Gastroesophageal sphincter (tissue), 4 donors: ENCODE measurements around the gene TMC1. TPM values are rescaled to one million over a fixed set of nuclear protein-coding genes. Genes with fewer than 3 reads are reported as not detected.
A peak's percentile ranks its signal among the peaks of the same experiment; 100 is the strongest.
"Not testable (repeated sequence)": the region's sequence is repeated elsewhere in the genome, so short reads cannot be mapped to it uniquely, and the experiment has no call there.

ENCODE experiments used
- ATAC-seq: fragments of 150-250 bp; one replicate; pipeline ENCODE4 v1.9.1; 2016; ENCODE audit warnings: mild to moderate bottlenecking, moderate library complexity
- H3K27ac ChIP-seq, 4 donors: fragments of 200-600 bp; sonication (generic) in 3 of 4; 1 replicate in 3 of 4; 2 replicates in 1 of 4; pipeline ENCODE4 v1.5.1; 2016 to 2019
- H3K27me3 ChIP-seq: fragments of 200-600 bp; sonication (generic); one replicate; pipeline ENCODE4 v1.5.1; 2019
- H3K36me3 ChIP-seq, 2 donors: fragments of 200-600 bp; sonication (generic); one replicate each; pipeline ENCODE4 v1.5.1; 2019; ENCODE audit warnings: control low read depth in 1 of 2
- H3K4me1 ChIP-seq, 3 donors: fragments of 200-600 bp; sonication (generic); 1 replicate in 2 of 3; 2 replicates in 1 of 3; pipeline ENCODE4 v1.5.1; 2016 to 2019; ENCODE audit warnings: control low read depth in 2 of 3
- H3K4me3 ChIP-seq, 2 donors: fragments of 200-600 bp; sonication (generic); one replicate each; pipeline ENCODE4 v1.5.1; 2019; ENCODE audit warnings: mild to moderate bottlenecking in 1 of 2, moderate library complexity in 1 of 2
- H3K9me3 ChIP-seq, 3 donors: fragments of 200-600 bp; sonication (generic); one replicate each; pipeline ENCODE4 v1.5.1; 2017 to 2019; ENCODE audit warnings: control low read depth in 2 of 3
- EP300 ChIP-seq: sonication (generic); formaldehyde crosslinking; IDR thresholded peaks from one replicate; pipeline ENCODE4 v1.6.1; 2017; ENCODE audit warnings: antibody characterized with exemption, mild to moderate bottlenecking
- POLR2A ChIP-seq, 2 donors: fragments of 450-650 bp; IDR thresholded peaks; one replicate each; pipeline ENCODE4 v1.6.1; 2017; ENCODE audit warnings: antibody characterized with exemption in 2 of 2, mild to moderate bottlenecking in 2 of 2, moderate library complexity in 1 of 2
- POLR2AphosphoS5 ChIP-seq: sonication (generic); formaldehyde crosslinking; IDR thresholded peaks from one replicate; pipeline ENCODE4 v1.6.1; 2017; ENCODE audit warnings: antibody characterized with exemption
- WGBS, 2 donors: methylation state at CpG; one replicate each; pipeline ENCODE4 v1.1.5; 2018; ENCODE audit warnings: low coverage in 1 of 2; 5-methylcytosine and 5-hydroxymethylcytosine counted together
- total RNA-seq, 4 donors: library from RNA; depleted of rRNA; stranded (reverse); fragments of >200 nt; gene quantifications; one replicate each; pipeline ENCODE4 v1.1.0, GENCODE V29; 2016
- TF ChIP-seq, protein P1 (sequence below), 4 experiments: fragments of 200-600 bp in 2 of 4; fragments of 450-650 bp in 2 of 4; sonication (generic) in 1 of 4; IDR thresholded peaks; one replicate each; pipeline ENCODE4 v1.5.1; 2017 to 2019; ENCODE audit warnings: antibody characterized with exemption in 4 of 4, mild to moderate bottlenecking in 2 of 4, moderate library complexity in 2 of 4

Gene TMC1
- total RNA-seq, 4 donors from 2014 or later, result not detected

GRCh38 chr9:72477930-72478518 is 43.4 kb upstream of the TMC1 start:
- Histone ChIP-seq H3K4me3 (no peak overlapping the region), H3K9me3 (no peaks in the 10 kb centered on the region), H3K36me3 (no peaks in the 10 kb centered on the region), H3K27me3 (no peaks in the 10 kb centered on the region), H3K27ac (peak overlapping the region in 3 of 4 donors; percentile 45 to 67 (median 64)), H3K4me1 (peaks cover 0 to 18% (median 5%) of the 10 kb centered on the region in 3 donors)
- TF ChIP-seq, protein P1, sequence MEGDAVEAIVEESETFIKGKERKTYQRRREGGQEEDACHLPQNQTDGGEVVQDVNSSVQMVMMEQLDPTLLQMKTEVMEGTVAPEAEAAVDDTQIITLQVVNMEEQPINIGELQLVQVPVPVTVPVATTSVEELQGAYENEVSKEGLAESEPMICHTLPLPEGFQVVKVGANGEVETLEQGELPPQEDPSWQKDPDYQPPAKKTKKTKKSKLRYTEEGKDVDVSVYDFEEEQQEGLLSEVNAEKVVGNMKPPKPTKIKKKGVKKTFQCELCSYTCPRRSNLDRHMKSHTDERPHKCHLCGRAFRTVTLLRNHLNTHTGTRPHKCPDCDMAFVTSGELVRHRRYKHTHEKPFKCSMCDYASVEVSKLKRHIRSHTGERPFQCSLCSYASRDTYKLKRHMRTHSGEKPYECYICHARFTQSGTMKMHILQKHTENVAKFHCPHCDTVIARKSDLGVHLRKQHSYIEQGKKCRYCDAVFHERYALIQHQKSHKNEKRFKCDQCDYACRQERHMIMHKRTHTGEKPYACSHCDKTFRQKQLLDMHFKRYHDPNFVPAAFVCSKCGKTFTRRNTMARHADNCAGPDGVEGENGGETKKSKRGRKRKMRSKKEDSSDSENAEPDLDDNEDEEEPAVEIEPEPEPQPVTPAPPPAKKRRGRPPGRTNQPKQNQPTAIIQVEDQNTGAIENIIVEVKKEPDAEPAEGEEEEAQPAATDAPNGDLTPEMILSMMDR (IDR thresholded peaks at IDR 0.05), result no peak
- no peak for TF ChIP-seq POLR2A (IDR thresholded peaks at IDR 0.05)
- no peak for TF ChIP-seq POLR2AphosphoS5
- no peak for TF ChIP-seq EP300
- WGBS, 2 donors, result 10 to 33% methylated on average over 2 to 4 of the region's 4 CpGs
- ATAC-seq, result no peak

- H3K9me3 ChIP-seq, result no peaks in the 10 kb centered on the region
- no peaks in the 10 kb centered on the region for H3K27me3 ChIP-seq
- H3K36me3 ChIP-seq, result no peaks in the 10 kb centered on the region
- no peak for TF ChIP-seq POLR2A (IDR thresholded peaks at IDR 0.05)
- TF ChIP-seq, protein P1 (IDR thresholded peaks at IDR 0.05), result no peak
- no peak for TF ChIP-seq POLR2AphosphoS5
- no peak for TF ChIP-seq EP300
- ATAC-seq, result no peak
- no peak overlapping the region for H3K27ac ChIP-seq
- WGBS, 2 donors, result 45 to 57% methylated on average over 1 of the region's 1 CpG
- peaks cover 0 to 18% (median 5%) of the 10 kb centered on the region in 3 donors for H3K4me1 ChIP-seq
- H3K4me3 ChIP-seq, result no peak overlapping the region
These were observed 42.4 kb upstream of the TMC1 start for GRCh38 chr9:72478966-72479365.

DNA sequence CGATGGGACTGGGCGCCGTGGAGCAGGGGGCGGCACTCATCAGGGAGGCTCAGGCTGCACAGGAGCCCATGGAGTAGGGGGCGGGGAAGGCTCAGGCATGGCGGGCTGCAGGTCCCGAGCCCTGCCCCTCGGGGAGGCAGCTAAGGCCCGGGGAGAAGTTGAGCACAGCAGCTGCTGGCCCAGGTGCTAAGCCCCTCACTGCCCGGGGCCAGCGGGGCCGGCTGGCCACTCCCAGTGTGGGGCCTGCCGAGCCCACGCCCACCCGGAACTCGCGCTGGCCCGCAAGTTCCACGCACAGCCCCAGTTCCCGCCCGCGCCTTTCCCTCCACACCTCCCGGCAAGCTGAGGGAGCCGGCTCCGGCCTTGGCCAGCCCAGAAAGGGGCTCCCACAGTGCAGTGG is 41.1 kb upstream of the TMC1 start:
- H3K36me3 ChIP-seq, ATAC-seq, H3K4me3 ChIP-seq, H3K9me3 ChIP-seq, H3K27ac ChIP-seq, H3K27me3 ChIP-seq: not testable (repeated sequence)
- no CpG with 5 or more reads among the region's 25 CpGs for WGBS, 2 donors
- H3K4me1 ChIP-seq, result peaks cover 0 to 18% (median 5%) of the 10 kb centered on the region in 3 donors

DNA sequence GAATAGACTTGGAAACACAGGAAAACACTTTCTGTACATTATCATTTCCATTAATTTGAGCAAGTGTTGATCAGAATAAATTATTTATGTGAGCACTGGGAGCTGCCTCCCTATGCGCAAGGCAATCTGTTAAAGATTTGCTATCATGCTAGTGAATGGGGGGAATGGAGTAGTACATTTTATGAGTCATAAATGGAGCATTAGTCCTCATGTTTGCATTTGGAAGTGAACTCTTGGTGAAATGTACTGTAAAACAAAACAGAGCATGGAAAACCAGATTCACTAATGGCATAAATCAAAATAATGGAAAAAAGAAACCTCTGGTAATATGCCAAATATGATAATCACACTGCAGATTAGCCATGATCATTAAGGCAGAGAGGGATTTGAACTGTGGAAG is 40.5 kb upstream of the TMC1 start:
- H3K4me3 ChIP-seq, result no peak overlapping the region
- peaks cover 0 to 18% (median 5%) of the 10 kb centered on the region in 3 donors for H3K4me1 ChIP-seq
- H3K36me3 ChIP-seq, result no peaks in the 10 kb centered on the region
- WGBS, 2 donors, result 56 to 80% methylated on average over 1 of the region's 1 CpG
- no peaks in the 10 kb centered on the region for H3K27me3 ChIP-seq
- no peak for ATAC-seq
- no peaks in the 10 kb centered on the region for H3K9me3 ChIP-seq
- H3K27ac ChIP-seq, result no peak overlapping the region
- TF ChIP-seq POLR2A (IDR thresholded peaks at IDR 0.05), result no peak
- TF ChIP-seq EP300, result no peak
- no peak for TF ChIP-seq POLR2AphosphoS5
- TF ChIP-seq, protein P1 (IDR thresholded peaks at IDR 0.05), result no peak

DNA sequence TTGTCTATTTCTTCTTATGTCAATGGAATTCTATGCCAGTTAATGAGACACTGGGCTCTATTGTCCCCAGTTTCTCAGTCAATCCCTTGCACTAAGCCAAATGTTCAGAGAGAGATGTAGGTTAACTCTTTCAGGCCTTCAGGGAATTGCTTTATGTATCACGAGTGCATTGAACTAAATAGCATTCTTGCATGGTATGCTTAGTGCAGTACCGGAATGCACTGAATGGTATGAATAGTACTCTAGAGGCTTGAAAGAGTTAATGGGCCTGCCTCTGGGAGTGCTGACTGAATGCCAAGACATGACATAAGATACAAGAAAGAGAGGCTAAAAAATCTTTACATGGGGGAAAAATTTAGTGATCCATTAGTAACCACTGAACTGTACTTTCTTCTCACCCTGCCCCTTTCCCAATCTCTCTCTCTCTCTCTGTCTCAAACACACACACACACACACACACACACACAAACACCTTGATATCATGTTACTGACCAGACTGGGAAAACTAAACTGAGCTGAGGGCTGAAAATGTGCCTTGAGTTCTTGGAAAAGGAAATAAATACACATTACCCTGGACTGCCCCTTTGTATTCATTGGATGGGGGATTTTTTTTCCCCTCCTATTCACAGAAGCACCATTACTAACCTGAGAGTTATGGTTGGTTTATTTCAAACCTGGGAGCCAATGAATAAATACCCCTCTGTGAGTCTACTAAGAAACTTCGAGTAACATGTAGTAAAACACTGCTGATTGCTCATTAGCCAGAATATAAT is 35.4 kb upstream of the TMC1 start:
- TF ChIP-seq POLR2A (IDR thresholded peaks at IDR 0.05), result no peak
- no peak for TF ChIP-seq EP300
- TF ChIP-seq POLR2AphosphoS5, result no peak
- TF ChIP-seq, protein P1 (IDR thresholded peaks at IDR 0.05), result no peak
- ATAC-seq, result no peak
- H3K4me3 ChIP-seq, result no peak overlapping the region
- WGBS, 2 donors, result 47 to 82% methylated on average over 3 of the region's 3 CpGs
- no peaks in the 10 kb centered on the region for H3K36me3 ChIP-seq
- peak overlapping the region in 2 of 4 donors; percentile 14 to 22 for H3K27ac ChIP-seq
- no peaks in the 10 kb centered on the region for H3K27me3 ChIP-seq
- H3K9me3 ChIP-seq, result no peaks in the 10 kb centered on the region
- H3K4me1 ChIP-seq, result no peaks in the 10 kb centered on the region
